Karpas-422 (cell line): ENCODE measurements around the gene KREMEN2. TPM values are rescaled to one million over a fixed set of nuclear protein-coding genes. Genes with fewer than 3 reads are reported as not detected.
"Not testable (repeated sequence)": the region's sequence is repeated elsewhere in the genome, so short reads cannot be mapped to it uniquely, and the experiment has no call there.

Experiments used
- DNase-seq: peaks from one replicate; pipeline ENCODE4 v3.0.0-alpha.2; 2015
- H2AFZ ChIP-seq: fragments of 200-600 bp; sonication (generic); 2 replicates; pipeline ENCODE4 v1.6.1; 2014; ENCODE audit warnings: antibody characterized with exemption, low read length, mixed read lengths
- H3K27ac ChIP-seq: fragments of 200-600 bp; sonication (generic); 2 replicates; pipeline ENCODE4 v1.5.1; 2014; ENCODE audit warnings: mild to moderate bottlenecking, low read length, moderate library complexity
- H3K27me3 ChIP-seq: fragments of 200-600 bp; sonication (generic); 2 replicates; pipeline ENCODE4 v1.6.1; 2014; ENCODE audit warnings: low read length, mixed read lengths
- H3K36me3 ChIP-seq: fragments of 200-600 bp; sonication (generic); 2 replicates; pipeline ENCODE4 v1.6.1; 2014; ENCODE audit warnings: low read length, mixed read lengths; ENCODE audit not compliant: insufficient read depth
- H3K4me1 ChIP-seq: fragments of 200-600 bp; sonication (generic); 2 replicates; pipeline ENCODE4 v1.6.1; 2014; ENCODE audit warnings: mild to moderate bottlenecking, low read length, mixed read lengths
- H3K4me2 ChIP-seq: fragments of 200-600 bp; sonication (generic); 2 replicates; pipeline ENCODE4 v1.6.1; 2014; ENCODE audit warnings: low read length, low read depth, mild to moderate bottlenecking; ENCODE audit not compliant: poor library complexity, severe bottlenecking
- H3K4me3 ChIP-seq: fragments of 200-600 bp; sonication (generic); 2 replicates; pipeline ENCODE4 v1.5.1; 2014; ENCODE audit warnings: mild to moderate bottlenecking, antibody characterized with exemption, low read length, mixed read lengths
- H3K79me2 ChIP-seq: fragments of 200-600 bp; sonication (generic); 2 replicates; pipeline ENCODE4 v1.6.1; 2014; ENCODE audit warnings: mild to moderate bottlenecking, low read length, mixed read lengths
- H3K9ac ChIP-seq: fragments of 200-600 bp; sonication (generic); 2 replicates; pipeline ENCODE4 v1.6.0; 2014; ENCODE audit warnings: low read length
- H3K9me2 ChIP-seq: fragments of 200-600 bp; sonication (generic), shearing (Covaris generic); replicated peaks from 2 replicates; pipeline ENCODE4 v1.6.0; 2014; ENCODE audit warnings: mild to moderate bottlenecking, low read length, moderate library complexity; ENCODE audit not compliant: insufficient read depth
- H3K9me3 ChIP-seq: fragments of 300-700, 200-600 bp; sonication (generic); 2 replicates; pipeline ENCODE4 v1.6.1; 2014; ENCODE audit warnings: low read length, mixed read lengths
- H4K20me1 ChIP-seq: fragments of 200-600 bp; sonication (generic); 2 replicates; pipeline ENCODE4 v1.6.1; 2014; ENCODE audit warnings: mild to moderate bottlenecking, antibody characterized with exemption, low read length, low read depth; ENCODE audit not compliant: insufficient read depth
- total RNA-seq: library from RNA; depleted of rRNA; stranded (reverse); fragments of >200 nt; shearing (Covaris generic); gene quantifications from 2 replicates; pipeline ENCODE4 v1.2.3, GENCODE V29; 2014; ENCODE audit warnings: low replicate concordance

Gene KREMEN2
- total RNA-seq, 1 experiment from 2014 or later = 3.4 TPM

DNA sequence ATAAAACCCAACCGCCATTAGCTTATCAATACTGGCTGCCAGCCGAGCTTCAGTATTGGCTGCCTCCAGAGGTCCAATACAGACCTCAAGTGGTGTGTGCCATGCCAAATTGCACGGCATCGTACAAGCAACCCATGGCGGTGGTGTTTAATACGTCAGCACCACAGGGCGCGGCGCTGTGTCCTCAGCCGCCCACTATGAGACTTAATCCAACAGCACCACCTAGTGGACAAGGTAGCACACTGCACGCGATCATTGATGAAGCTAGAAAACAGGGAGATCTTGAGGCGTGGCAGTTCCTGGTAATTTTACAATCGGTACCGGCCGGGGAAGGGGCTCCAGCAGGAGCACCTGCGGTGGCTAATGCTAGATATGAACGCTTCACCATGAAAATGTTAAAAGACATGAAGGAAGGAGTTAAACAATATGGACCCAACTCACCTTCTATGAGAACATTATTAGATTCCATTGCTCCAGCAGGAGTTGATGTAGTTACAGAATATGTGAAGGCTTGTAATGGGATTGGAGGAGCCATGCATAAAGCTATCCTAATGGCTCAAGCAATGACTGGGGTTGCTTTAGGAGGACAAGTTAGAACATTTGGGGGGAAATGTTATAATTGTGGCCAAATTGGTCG lies 36.9 kb upstream of the KREMEN2 start:
- peak overlapping the region; percentile 37 for H3K4me2 ChIP-seq
- peaks cover 10% of the 10 kb centered on the region for H3K4me1 ChIP-seq
- H3K4me3 ChIP-seq = 0 out of 2 replicates have a peak overlapping the region, but pooled peaks have one; percentile 31
- peak overlapping the region; percentile 10; the same call in 1 of the 2 replicates for H3K9ac ChIP-seq
- no peak overlapping the region; the same call in 1 of the 2 replicates for H2AFZ ChIP-seq
- peak; percentile 96 for DNase-seq
- H3K36me3 ChIP-seq = no peaks in the 10 kb centered on the region
- no peaks in the 10 kb centered on the region for H3K9me3 ChIP-seq
- H3K9me2 ChIP-seq = no peaks in the 10 kb centered on the region
- H3K79me2 ChIP-seq = no peaks in the 10 kb centered on the region
- no peak overlapping the region for H3K27ac ChIP-seq
- H4K20me1 ChIP-seq = no peaks in the 10 kb centered on the region
- H3K27me3 ChIP-seq = no peaks in the 10 kb centered on the region

DNA sequence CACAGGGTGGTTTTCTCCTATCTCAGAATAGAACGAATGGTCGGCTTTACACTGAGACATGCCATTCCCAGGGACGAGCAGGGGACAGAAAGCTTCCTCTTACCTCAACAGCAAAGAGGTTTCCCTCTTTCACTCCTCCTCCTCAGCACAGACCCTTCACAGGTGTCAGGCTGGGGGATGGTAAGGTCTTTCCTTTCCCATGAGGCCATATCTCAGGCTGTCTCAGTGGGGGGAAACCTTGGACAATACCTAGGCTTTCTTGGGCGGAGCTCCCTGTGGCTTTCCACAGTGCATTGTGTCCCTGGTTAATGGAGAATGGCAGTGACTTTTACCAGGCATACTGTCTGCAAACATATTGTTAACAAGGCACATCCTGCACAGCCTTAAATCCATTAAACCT lies 35.9 kb upstream of the KREMEN2 start:
- not testable (repeated sequence) for H3K27ac ChIP-seq, H2AFZ ChIP-seq, H4K20me1 ChIP-seq, H3K27me3 ChIP-seq, H3K9ac ChIP-seq, H3K36me3 ChIP-seq, DNase-seq, H3K79me2 ChIP-seq, H3K9me3 ChIP-seq, H3K4me2 ChIP-seq, H3K4me3 ChIP-seq, H3K9me2 ChIP-seq, H3K4me1 ChIP-seq

DNA sequence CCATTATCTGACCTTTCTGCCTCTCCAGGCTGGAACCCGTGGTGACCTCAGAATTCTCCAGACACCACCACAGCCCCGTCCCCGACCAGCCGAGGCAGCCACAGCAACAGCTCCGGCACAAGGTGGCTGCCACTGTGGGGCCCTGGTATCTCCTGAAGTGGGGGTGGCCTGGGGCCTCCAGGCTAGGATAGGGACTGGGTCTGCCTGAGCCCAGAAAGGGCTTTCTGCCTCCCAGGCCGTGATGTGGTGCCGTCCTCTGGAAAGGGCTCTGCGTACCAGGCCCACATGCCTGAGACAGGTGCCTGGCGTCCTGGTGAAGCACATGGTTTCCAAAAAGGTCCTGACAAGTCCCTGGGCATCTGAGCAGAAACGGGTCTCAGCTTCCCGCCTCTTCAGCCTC lies 35.3 kb upstream of the KREMEN2 start:
- DNase-seq = no peak
- H3K27ac ChIP-seq = no peak overlapping the region
- H2AFZ ChIP-seq = no peak overlapping the region
- no peaks in the 10 kb centered on the region for H3K27me3 ChIP-seq
- H4K20me1 ChIP-seq = no peaks in the 10 kb centered on the region
- peaks cover 10% of the 10 kb centered on the region for H3K4me1 ChIP-seq
- H3K79me2 ChIP-seq = no peaks in the 10 kb centered on the region
- no peak overlapping the region for H3K9ac ChIP-seq
- no peaks in the 10 kb centered on the region for H3K36me3 ChIP-seq
- H3K4me2 ChIP-seq = no peak overlapping the region
- no peak overlapping the region for H3K4me3 ChIP-seq
- no peaks in the 10 kb centered on the region for H3K9me2 ChIP-seq
- H3K9me3 ChIP-seq = no peaks in the 10 kb centered on the region

DNA sequence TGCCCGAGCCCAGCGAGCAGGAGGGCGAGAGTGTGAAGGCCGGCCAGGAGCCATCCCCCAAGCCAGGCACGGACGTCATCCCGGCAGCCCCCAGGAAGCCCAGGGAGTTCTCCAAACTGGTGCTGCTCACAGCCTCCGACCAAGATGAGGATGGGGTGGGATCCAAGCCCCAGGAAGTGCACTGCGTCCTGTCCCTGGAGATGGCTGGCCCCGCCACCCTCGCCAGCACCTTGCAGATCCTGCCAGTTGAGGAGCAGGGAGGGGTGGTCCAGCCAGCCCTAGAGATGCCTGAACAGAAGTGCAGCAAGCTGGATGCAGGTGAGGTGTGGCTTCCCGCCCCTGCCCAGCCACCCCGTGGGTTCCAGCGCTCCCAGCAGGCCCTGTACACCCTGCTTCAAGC lies 34.4 kb upstream of the KREMEN2 start:
- Histone ChIP-seq H3K9me2 (no peaks in the 10 kb centered on the region), H3K4me3 (no peak overlapping the region), H3K9ac (no peak overlapping the region), H2AFZ (no peak overlapping the region), H3K79me2 (no peaks in the 10 kb centered on the region), H4K20me1 (no peaks in the 10 kb centered on the region), H3K27ac (no peak overlapping the region), H3K27me3 (no peaks in the 10 kb centered on the region), H3K9me3 (no peaks in the 10 kb centered on the region), H3K4me2 (no peak overlapping the region), H3K4me1 (peaks cover 10% of the 10 kb centered on the region), H3K36me3 (no peaks in the 10 kb centered on the region)
- no peak for DNase-seq

DNA sequence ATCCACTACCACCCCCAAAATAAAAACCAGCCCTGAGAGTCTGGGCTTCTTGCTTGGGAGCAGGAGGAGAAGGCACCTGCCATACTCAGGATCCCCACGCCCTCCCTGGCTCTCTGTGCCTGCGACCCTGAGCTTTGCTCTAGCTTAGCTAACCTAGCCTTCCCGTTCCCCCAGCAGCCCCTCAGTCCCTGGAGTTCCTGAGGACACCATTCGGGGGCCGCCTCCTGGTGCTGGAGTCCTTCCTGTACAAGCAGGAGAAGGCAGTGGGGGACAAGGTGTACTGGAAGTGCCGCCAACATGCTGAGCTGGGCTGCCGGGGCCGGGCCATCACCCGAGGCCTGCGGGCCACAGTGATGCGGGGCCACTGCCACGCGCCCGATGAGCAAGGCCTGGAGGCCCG lies 33.8 kb upstream of the KREMEN2 start:
- H3K9ac ChIP-seq = no peak overlapping the region
- H3K27me3 ChIP-seq = no peaks in the 10 kb centered on the region
- H2AFZ ChIP-seq = no peak overlapping the region
- H3K4me1 ChIP-seq = peaks cover 10% of the 10 kb centered on the region
- H3K9me3 ChIP-seq = no peaks in the 10 kb centered on the region
- H3K4me2 ChIP-seq = no peak overlapping the region
- no peaks in the 10 kb centered on the region for H4K20me1 ChIP-seq
- no peaks in the 10 kb centered on the region for H3K36me3 ChIP-seq
- H3K27ac ChIP-seq = no peak overlapping the region
- no peak overlapping the region for H3K4me3 ChIP-seq
- DNase-seq = no peak
- no peaks in the 10 kb centered on the region for H3K79me2 ChIP-seq
- H3K9me2 ChIP-seq = no peaks in the 10 kb centered on the region

DNA sequence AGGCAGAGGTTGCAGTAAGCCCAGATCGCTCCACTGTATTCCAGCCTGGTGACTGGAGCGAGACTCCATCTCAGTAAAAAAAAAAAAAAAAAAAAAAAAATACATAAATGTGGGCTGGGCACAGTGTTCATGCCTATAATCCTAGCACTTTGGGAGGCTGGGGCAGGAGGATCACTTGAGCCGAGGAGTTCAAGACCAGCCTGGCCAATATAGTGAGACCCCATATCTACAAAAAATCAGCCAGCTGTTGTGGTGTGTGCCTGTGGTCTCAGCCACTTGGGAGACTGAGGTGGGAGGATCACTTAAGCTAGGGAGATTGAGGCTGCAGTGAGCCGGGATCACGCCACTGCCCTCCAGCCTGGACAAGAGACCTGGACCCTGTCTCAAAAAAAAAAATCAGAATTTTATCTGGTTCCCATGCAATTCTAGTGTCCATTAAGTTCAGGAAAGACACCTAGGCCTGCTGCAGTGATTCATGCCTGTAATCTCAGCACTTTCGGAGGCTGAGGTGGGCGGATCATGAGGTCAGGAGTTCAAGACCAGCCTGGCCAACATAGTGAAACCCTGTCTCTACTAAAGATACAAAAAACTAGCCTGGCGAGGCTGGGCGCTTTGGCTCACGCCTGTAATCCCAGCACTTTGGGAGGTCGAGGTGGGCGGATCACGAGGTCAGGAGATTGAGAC lies 32.7 kb upstream of the KREMEN2 start:
- H3K4me3 ChIP-seq, DNase-seq, H3K9ac ChIP-seq, H3K4me1 ChIP-seq, H3K27ac ChIP-seq, H3K4me2 ChIP-seq, H2AFZ ChIP-seq, H3K27me3 ChIP-seq, H3K9me3 ChIP-seq, H3K79me2 ChIP-seq, H3K9me2 ChIP-seq, H3K36me3 ChIP-seq, H4K20me1 ChIP-seq: not testable (repeated sequence)

DNA sequence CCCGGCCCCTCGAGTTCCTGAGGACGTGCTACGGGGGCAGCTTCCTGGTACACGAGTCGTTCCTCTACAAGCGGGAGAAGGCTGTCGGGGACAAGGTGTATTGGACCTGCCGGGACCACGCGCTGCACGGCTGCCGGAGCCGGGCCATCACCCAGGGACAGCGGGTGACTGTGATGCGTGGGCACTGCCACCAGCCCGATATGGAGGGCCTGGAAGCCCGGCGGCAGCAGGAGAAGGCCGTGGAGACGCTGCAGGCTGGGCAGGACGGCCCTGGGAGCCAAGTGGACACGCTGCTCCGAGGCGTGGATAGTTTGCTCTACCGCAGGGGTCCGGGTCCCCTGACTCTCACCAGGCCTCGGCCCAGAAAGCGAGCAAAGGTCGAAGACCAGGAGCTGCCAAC lies 30.9 kb upstream of the KREMEN2 start:
- H3K4me2 ChIP-seq = no peak overlapping the region
- no peaks in the 10 kb centered on the region for H3K9me2 ChIP-seq
- no peaks in the 10 kb centered on the region for H4K20me1 ChIP-seq
- no peaks in the 10 kb centered on the region for H3K79me2 ChIP-seq
- H3K9me3 ChIP-seq = no peaks in the 10 kb centered on the region
- H3K9ac ChIP-seq = no peak overlapping the region
- no peaks in the 10 kb centered on the region for H3K36me3 ChIP-seq
- H3K4me3 ChIP-seq = no peak overlapping the region
- DNase-seq = no peak
- H3K27me3 ChIP-seq = no peaks in the 10 kb centered on the region
- no peak overlapping the region for H2AFZ ChIP-seq
- no peak overlapping the region for H3K27ac ChIP-seq
- no peaks in the 10 kb centered on the region for H3K4me1 ChIP-seq

DNA sequence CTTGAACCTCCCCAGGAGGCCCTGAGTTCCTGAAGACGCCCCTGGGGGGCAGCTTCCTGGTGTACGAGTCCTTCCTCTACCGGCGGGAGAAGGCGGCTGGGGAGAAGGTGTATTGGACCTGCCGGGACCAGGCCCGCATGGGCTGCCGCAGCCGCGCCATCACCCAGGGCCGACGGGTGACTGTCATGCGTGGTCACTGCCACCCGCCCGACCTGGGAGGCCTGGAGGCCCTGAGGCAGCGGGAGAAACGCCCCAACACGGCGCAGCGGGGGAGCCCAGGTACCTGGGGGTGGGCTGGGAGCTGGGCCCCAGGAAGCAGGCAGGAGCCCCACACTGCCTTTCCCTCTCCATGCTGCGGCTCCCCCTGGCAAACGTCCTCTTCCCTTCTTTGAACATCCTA lies 30.4 kb upstream of the KREMEN2 start:
- Histone ChIP-seq H3K4me3 (no peak overlapping the region), H3K9me2 (no peaks in the 10 kb centered on the region), H3K36me3 (no peaks in the 10 kb centered on the region), H4K20me1 (no peaks in the 10 kb centered on the region), H3K4me1 (no peaks in the 10 kb centered on the region), H3K9me3 (no peaks in the 10 kb centered on the region), H3K27me3 (no peaks in the 10 kb centered on the region), H2AFZ (no peak overlapping the region), H3K4me2 (no peak overlapping the region), H3K79me2 (no peaks in the 10 kb centered on the region), H3K27ac (no peak overlapping the region), H3K9ac (no peak overlapping the region)
- no peak for DNase-seq
